ENCODE measurements around the gene ECI1. TPM values are rescaled to one million over a fixed set of nuclear protein-coding genes. Genes with fewer than 3 reads are reported as not detected.
A peak's percentile ranks its signal among the peaks of the same experiment; 100 is the strongest.

The ECI1 gene
- total RNA-seq, 2 donors from 2014 or later: 75.8 to 94.7 TPM

GRCh38 chr16:2237102-2237482 lies 14.3 kb downstream of the ECI1 start:
- H3K36me3 Mint-ChIP-seq (ENCODE audit: low read depth): peaks cover 13% of the 10 kb centered on the region
- Histone ChIP-seq H3K9ac (ENCODE audit: extremely low read depth, low read length, poor library complexity, severe bottlenecking) (no peak overlapping the region), H3K27me3 (ENCODE audit: control insufficient read depth, insufficient read depth, low read length, poor library complexity, severe bottlenecking) (peaks cover 25% of the 10 kb centered on the region), H3K27ac (ENCODE audit: low read depth, low read length) (no peak overlapping the region), H3K9me3 (ENCODE audit: control insufficient read depth, low read length) (no peaks in the 10 kb centered on the region), H3K4me3 (ENCODE audit: low read length) (peak overlapping the region; percentile 56), H3K4me1 (ENCODE audit: control insufficient read depth, insufficient read depth, low read length) (no peaks in the 10 kb centered on the region), H3K36me3 (ENCODE audit: control insufficient read depth, insufficient read depth, low read length) (peaks cover 10% of the 10 kb centered on the region)
- 10 to 13% methylated on average over 10 to 40 of the region's 40 CpGs for WGBS, 2 experiments (ENCODE audit: insufficient coverage in 1 of 2, insufficient read length in 1 of 2)
- no peak for TF ChIP-seq CTCF (conservative IDR thresholded peaks at IDR 0.05)
- H3K27me3 Mint-ChIP-seq (ENCODE audit: insufficient read depth): peaks cover 22% of the 10 kb centered on the region
- peak overlapping the region; percentile 38 for H3K4me3 Mint-ChIP-seq
- DNase-seq: no peak
- no peak overlapping the region for H3K27ac Mint-ChIP-seq
- no peaks in the 10 kb centered on the region for H3K9me3 Mint-ChIP-seq
- H3K4me1 Mint-ChIP-seq: no peaks in the 10 kb centered on the region

GRCh38 chr16:2236337-2237101 lies 14.9 kb downstream of the ECI1 start, which contains the start of gene DNASE1L2:
Gene DNASE1L2 (plus strand): TSS chr16:2236444. CDS start chr16:2236817, 373 bp downstream.
- H3K27me3 Mint-ChIP-seq (ENCODE audit: insufficient read depth): peaks cover 22% of the 10 kb centered on the region
- Histone ChIP-seq H3K4me1 (ENCODE audit: control insufficient read depth, insufficient read depth, low read length) (no peaks in the 10 kb centered on the region), H3K27ac (ENCODE audit: low read depth, low read length) (no peak within 1 kb of the TSS), H3K36me3 (ENCODE audit: control insufficient read depth, insufficient read depth, low read length) (peaks cover 9% of the 10 kb centered on the region), H3K4me3 (ENCODE audit: low read length) (peak within 1 kb of the TSS; percentile 56), H3K27me3 (ENCODE audit: control insufficient read depth, insufficient read depth, low read length, poor library complexity, severe bottlenecking) (peaks cover 25% of the 10 kb centered on the region), H3K9ac (ENCODE audit: extremely low read depth, low read length, poor library complexity, severe bottlenecking) (no peak within 1 kb of the TSS), H3K9me3 (ENCODE audit: control insufficient read depth, low read length) (no peaks in the 10 kb centered on the region)
- TF ChIP-seq CTCF (conservative IDR thresholded peaks at IDR 0.05): no peak
- peaks cover 13% of the 10 kb centered on the region for H3K36me3 Mint-ChIP-seq (ENCODE audit: low read depth)
- DNase-seq: peak; percentile 82
- WGBS, 2 experiments (ENCODE audit: insufficient coverage in 1 of 2, insufficient read length in 1 of 2): 10 to 13% methylated on average over 45 to 64 of the region's 64 CpGs
- H3K9me3 Mint-ChIP-seq: no peaks in the 10 kb centered on the region
- no peak within 1 kb of the TSS for H3K27ac Mint-ChIP-seq
- H3K4me3 Mint-ChIP-seq: peak within 1 kb of the TSS; percentile 38
- H3K4me1 Mint-ChIP-seq: no peaks in the 10 kb centered on the region

GRCh38 chr16:2235695-2236336 lies 15.6 kb downstream of the ECI1 start:
- peaks cover 9% of the 10 kb centered on the region for H3K36me3 ChIP-seq (ENCODE audit: control insufficient read depth, insufficient read depth, low read length)
- Mint-ChIP-seq H3K9me3 (no peaks in the 10 kb centered on the region), H3K27ac (no peak overlapping the region), H3K36me3 (ENCODE audit: low read depth) (peaks cover 13% of the 10 kb centered on the region), H3K27me3 (ENCODE audit: insufficient read depth) (peaks cover 22% of the 10 kb centered on the region), H3K4me1 (no peaks in the 10 kb centered on the region), H3K4me3 (peak overlapping the region; percentile 38)
- H3K4me1 ChIP-seq (ENCODE audit: control insufficient read depth, insufficient read depth, low read length): no peaks in the 10 kb centered on the region
- WGBS, 2 experiments (ENCODE audit: insufficient coverage in 1 of 2, insufficient read length in 1 of 2): 68 to 83% methylated on average over 7 to 19 of the region's 19 CpGs
- no peak overlapping the region for H3K4me3 ChIP-seq (ENCODE audit: low read length)
- H3K9me3 ChIP-seq (ENCODE audit: control insufficient read depth, low read length): no peaks in the 10 kb centered on the region
- H3K9ac ChIP-seq (ENCODE audit: extremely low read depth, low read length, poor library complexity, severe bottlenecking): no peak overlapping the region
- TF ChIP-seq CTCF (conservative IDR thresholded peaks at IDR 0.05): no peak
- DNase-seq: no peak
- peaks cover 25% of the 10 kb centered on the region for H3K27me3 ChIP-seq (ENCODE audit: control insufficient read depth, insufficient read depth, low read length, poor library complexity, severe bottlenecking)
- H3K27ac ChIP-seq (ENCODE audit: low read depth, low read length): no peak overlapping the region

Data from endodermal cell (in vitro differentiated cells).